Stimulated activated CD8-positive, alpha-beta memory T cell treated with anti-CD3 and anti-CD28 coated beads, Interleukin-15, amount 100 ng/mL, for 24 hours (primary cell): ENCODE results near the gene CASP8.

Source experiments
- DNase-seq: peaks from one replicate; pipeline ENCODE4 v3.0.0-alpha.2; 2020; ENCODE audit warnings: low read depth

Gene CASP8

GRCh38 chr2:201242571-201243277 lies 17.6 kb upstream of the CASP8 start:
- DNase-seq, result no peak

GRCh38 chr2:201244829-201245228 lies 15.5 kb upstream of the CASP8 start:
- no peak for DNase-seq

DNA sequence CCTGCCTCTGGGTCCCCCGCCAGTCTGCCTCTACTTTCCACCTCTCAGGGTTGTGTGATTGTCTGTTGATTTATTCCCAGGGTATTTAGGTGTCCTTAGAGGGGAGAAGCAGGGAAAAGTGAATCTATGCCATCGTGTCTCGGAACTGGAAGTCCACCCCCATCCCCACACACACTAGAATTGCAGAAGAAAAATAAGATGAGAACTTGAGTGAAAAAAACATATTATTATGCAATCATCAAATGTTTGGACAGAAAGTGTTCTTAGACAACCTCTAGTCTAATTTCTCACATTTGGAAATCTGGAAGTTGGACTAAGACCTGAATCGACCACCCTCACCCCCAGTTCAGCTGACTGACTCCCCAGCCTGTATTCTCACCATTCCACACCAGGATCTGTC lies 14.1 kb upstream of the CASP8 start:
- no peak for DNase-seq

GRCh38 chr2:201248288-201248844 lies 12.0 kb upstream of the CASP8 start:
- DNase-seq, result no peak

DNA sequence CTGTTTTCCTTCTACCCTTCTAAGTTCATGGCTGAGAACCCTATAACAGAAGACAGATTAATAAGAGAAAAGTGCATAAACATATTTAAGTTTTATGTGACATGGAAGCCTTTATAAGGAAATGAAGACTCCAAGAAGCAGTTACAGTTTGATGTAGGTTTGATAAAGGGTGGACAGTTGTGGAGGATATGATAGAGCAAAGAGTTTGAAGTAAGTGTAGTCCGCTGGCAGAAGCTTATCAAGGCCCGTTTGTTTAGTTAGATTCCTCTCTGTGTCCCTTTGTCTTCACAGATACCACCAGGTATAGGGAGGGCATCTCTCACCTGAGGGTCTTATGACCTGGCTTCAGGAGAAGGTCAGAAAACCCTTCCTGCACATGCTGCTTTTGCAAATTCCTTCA lies 10.4 kb upstream of the CASP8 start:
- no peak for DNase-seq

DNA sequence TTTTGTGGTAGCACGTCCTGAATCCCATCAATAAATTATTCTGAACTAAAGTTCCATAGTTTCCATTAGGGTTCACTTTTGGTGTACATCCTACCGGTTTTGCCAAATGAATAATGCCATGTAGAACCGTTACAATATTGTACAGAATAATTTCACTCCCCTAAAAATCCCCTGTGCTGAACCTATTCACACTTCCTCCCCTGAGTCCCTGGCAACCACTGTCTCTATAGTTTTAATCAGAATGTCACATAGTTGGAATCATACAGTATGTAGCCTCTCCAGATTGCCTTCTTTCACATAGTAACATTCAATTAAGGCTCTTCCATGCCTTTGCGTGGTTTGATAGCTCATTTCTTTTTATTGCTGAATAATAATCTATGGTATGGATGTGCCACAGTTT lies 9.6 kb upstream of the CASP8 start:
- no peak for DNase-seq

DNA sequence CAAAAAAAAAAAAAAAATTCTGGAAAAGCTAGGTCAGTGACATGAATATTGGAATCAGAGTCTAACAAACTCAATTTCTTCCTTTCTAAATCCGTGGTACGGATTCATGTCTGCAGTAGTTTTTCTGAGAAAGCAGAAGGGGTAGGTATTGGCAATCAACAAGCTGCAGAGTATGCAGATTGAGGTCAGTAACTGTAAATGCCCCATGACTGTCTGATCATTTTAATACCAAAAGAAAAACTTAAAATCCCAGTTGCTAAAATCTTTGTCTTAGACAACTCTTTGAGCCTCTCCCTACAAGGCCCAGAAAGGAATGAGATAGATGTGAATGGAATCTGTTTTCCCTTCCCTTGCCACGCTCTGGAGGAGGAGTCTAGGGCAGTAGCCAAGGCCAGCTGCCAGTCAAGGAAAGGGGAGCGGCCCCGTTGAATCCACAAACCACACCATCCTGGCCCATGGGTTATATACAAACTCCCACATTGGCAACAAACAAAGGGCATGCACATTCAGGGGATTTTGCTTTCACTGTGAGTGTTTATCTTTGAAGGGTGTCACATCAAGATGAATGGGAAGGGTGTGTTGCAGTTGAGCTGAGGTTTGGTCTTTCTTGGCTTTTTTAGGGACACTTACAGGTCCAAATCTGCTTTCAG lies 6.1 kb upstream of the CASP8 start:
- no peak for DNase-seq

DNA sequence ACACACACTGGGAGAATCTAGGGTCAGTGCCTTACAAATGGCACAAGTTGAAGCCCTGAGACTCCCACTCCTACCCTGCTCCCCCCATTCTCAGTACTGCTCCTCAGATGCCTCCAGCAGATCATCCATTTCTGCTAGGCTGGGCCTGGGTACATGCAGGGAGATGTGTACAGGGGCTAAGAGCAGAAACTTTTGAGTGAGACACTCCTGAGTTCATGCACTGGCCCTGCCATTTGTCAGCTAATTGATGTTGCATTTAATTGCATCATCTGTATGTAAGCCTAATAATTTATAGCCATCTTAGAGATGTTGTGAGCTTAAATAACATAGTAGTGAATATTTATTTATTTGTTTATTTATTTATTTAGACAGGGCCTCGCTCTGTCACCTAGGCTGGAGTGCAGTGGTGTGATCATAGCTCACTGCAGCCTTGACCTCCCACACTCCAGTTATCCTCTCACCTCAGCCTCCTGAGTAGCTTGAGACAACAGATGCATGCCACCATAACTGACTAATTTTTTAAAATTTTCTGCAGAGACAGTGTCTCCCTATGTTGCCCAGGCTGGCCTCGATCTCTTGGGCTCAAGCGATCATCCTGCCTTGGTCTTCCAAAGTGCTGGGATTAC lies 4.8 kb upstream of the CASP8 start:
- DNase-seq, result no peak

GRCh38 chr2:201256082-201256481 lies 4.3 kb upstream of the CASP8 start:
- DNase-seq, result no peak

GRCh38 chr2:201257381-201257955 lies 2.9 kb upstream of the CASP8 start:
- no peak for DNase-seq

GRCh38 chr2:201257956-201258665 lies 2.2 kb upstream of the CASP8 start:
- no peak for DNase-seq

DNA sequence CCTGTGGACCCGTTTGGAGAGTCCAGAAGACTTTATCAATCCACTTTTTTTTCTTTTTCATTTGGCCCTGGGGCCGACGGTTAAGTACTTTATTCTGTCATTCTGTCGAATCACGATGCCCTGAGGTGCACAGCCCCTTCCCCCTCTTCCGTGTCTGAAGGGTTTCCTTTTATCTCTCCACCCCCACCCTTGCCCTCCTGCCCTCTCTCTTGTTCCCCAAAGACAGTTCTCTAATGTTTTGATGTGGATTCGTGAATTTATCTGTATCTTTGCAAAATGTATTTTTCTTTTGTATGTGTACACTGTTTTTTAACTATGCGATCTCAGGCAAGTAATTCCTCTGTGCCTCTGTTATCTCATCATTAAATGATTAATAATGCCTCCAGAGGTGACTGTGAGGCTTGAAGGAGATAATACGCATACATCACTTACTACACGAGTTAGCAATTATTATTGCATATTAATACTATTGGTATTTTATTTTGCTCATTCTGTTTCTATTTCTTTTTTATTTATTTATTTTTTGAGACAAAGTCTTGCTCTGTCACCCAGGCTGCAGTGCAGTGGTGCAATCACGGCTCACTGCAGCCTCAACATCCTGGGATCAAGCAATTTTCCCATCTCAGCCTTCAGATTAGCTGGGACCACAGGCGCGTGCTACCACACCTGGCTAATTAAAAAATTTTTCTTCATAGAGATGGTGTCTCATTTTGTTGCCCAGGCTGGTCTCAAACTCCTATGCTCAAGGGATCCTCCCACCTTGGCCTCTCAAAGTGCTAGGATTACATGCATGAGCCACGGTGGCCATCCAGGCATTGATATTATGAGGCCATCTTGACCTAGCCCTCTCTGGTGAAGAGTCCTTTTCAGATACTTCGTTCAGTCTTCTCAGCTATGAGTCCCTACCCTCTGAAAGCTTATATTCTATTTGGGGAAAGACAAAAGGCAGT lies 1.4 kb upstream of the CASP8 start:
- no peak for DNase-seq

DNA sequence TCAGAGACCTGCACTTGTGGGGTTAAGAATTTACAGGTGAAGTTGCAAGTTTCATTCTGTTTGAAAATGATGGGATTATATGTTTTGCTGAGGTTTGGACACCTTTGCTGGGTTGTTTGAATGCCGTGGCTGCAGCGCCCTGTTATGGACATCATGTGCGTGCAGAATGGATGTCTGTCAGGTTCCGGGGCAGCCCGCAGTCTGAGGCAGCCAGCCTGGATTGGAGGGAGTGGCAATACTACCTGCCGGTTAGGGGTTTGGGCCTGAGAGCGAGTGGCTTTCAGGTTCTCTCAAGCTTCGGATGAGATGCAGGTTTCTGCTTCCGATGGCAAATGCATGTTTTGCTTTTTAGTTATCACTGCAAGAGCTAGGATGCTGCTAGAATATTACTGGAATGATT lies 1.1 kb downstream of the CASP8 start:
- DNase-seq, result no peak

DNA sequence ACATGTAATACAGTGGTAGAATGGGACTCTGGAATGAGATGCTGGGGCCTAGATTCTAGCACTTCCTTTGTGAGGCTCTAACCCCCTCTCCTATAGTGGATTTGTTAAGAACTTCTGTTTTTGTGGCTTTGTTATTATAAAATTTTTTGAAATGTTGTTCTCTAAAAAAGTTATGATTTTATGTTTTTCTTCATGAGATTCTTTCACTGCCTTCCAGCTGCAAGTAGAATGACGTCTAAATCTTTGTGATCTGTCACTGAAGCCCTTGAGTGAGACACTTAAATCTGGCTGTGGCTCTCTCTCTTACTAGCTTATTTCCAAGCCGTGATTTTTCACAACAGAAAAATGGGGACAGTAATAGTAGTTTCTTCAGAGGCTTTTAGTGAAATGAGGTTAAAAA lies 1.6 kb downstream of the CASP8 start:
- DNase-seq, result no peak

GRCh38 chr2:201262718-201263117 lies 2.4 kb downstream of the CASP8 start:
- DNase-seq, result no peak

- no peak for DNase-seq
Measured at GRCh38 chr2:201263779-201264178, 3.4 kb downstream of the CASP8 start.

GRCh38 chr2:201264472-201265173 lies 4.3 kb downstream of the CASP8 start:
- no peak for DNase-seq

- DNase-seq, result no peak
Measured at GRCh38 chr2:201266629-201267028, 6.3 kb downstream of the CASP8 start.

- no peak for DNase-seq
Measured at GRCh38 chr2:201267278-201268030, 7.1 kb downstream of the CASP8 start.

DNA sequence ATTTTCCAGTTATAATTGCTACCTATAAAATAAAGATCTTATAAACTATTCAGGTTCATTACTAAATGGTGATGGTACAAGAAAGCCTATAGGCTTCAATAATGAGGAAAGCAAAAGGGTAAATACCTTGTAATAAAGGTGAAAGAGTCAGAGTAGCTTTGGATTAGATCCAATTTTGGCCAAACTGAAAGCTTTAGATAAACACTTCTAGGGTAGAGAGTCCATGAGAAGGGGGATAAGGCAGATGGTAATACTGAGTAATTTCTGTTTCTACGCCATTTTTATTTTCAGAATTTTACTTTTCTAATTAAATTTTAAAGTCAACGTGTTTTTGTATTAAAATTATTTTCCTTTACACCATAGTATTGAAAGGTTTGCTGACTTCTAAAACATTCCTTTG lies 9.4 kb downstream of the CASP8 start:
- no peak for DNase-seq
